NCI-H524 treated with DMSO at 0.1 percent for 48 hours (cell line): Measurements from ENCODE around the gene SOCS1.

Experiments
- DNase-seq: peaks from one replicate; lab custom pipeline; 2025; lab: John Stamatoyannopoulos, UW

SOCS1 gene

DNA sequence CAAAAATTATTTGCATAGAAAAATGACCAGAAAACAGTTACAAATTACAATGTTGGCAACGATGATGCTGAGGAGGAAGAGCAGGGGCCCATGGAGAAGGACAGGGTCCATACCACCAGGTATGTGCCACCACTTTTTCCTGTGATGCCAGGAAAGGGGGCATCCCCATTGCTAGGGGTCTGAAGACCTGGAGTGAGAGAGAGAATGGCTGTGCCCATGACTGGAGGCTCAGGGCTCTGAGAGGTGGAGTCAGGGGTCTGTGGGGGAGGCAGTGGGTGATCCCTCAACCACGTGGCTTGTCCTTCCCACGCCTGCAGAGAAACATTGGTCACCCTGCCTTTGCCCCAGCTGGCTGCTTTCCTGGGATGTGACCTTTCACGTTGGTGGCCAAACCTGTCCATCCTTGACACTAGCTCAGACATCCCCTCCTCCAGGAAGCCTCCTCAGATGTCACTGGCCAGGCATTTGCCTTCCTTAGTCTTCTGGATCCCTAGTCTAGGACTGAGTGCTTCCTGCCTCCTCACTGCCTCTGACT lies 51.4 kb downstream of the SOCS1 start:
- no peak for DNase-seq
